Heart left ventricle (tissue), 16 donors: ENCODE measurements around the gene MANBA. TPM values are rescaled to one million over a fixed set of nuclear protein-coding genes. Genes with fewer than 3 reads are reported as not detected.
A peak's percentile ranks its signal among the peaks of the same experiment; 100 is the strongest.

ENCODE experiments used
- ATAC-seq, 4 donors: fragments of 200-7000 bp; cut with Tn5 transposase; one replicate each; pipeline ENCODE4 v1.9.1; 2020 to 2022; ENCODE audit warnings: moderate library complexity in 4 of 4, mild to moderate bottlenecking in 3 of 4, moderate number of reproducible peaks in 1 of 4
- DNase-seq, 5 donors: peaks; one replicate each; pipeline ENCODE4 v3.0.0-alpha.2; 2020
- H3K27ac ChIP-seq, 12 donors: fragments of 200-600 bp; sonication (generic) in 4 of 12; one replicate each; pipeline versions ENCODE4 v1.5.0 to v1.8.0; 2016 to 2022; ENCODE audit warnings: mild to moderate bottlenecking in 2 of 12
- H3K27me3 ChIP-seq, 9 donors: fragments of 200-600 bp; sonication (generic) in 2 of 9; one replicate each; pipeline versions ENCODE4 v1.5.1 to v1.8.0; 2016 to 2022; ENCODE audit warnings: mild to moderate bottlenecking in 3 of 9
- H3K36me3 ChIP-seq, 9 donors: fragments of 200-600 bp; sonication (generic) in 2 of 9; one replicate each; pipeline versions ENCODE4 v1.5.0 to v1.8.0; 2018 to 2022; ENCODE audit warnings: mild to moderate bottlenecking in 2 of 9
- H3K4me1 ChIP-seq, 12 donors: fragments of 200-600 bp; sonication (generic) in 4 of 12; one replicate each; pipeline versions ENCODE4 v1.5.0 to v1.8.0; 2016 to 2022; ENCODE audit warnings: mild to moderate bottlenecking in 3 of 12
- H3K4me3 ChIP-seq, 12 donors: fragments of 200-600 bp; sonication (generic) in 4 of 12; one replicate each; pipeline versions ENCODE4 v1.5.0 to v1.8.0; 2017 to 2022; ENCODE audit warnings: mild to moderate bottlenecking in 9 of 12, moderate library complexity in 4 of 12
- H3K9me3 ChIP-seq, 12 donors: fragments of 200-600 bp; sonication (generic) in 4 of 12; one replicate each; pipeline versions ENCODE4 v1.5.0 to v1.8.0; 2016 to 2022; ENCODE audit warnings: mild to moderate bottlenecking in 1 of 12
- CTCF ChIP-seq, 12 donors: fragments of 200-600 bp; sonication (generic) in 4 of 12; IDR thresholded peaks; one replicate each; pipeline versions ENCODE4 v1.5.0 to v1.8.0; 2018 to 2022; ENCODE audit warnings: antibody characterized with exemption in 12 of 12, mild to moderate bottlenecking in 5 of 12
- POLR2A ChIP-seq, 2 donors: fragments of 450-650 bp; IDR thresholded peaks; one replicate each; pipeline ENCODE4 v1.6.1; 2017; ENCODE audit warnings: antibody characterized with exemption in 2 of 2, mild to moderate bottlenecking in 2 of 2, moderate library complexity in 2 of 2
- WGBS, 4 donors: extraction: QIAGEN DNeasy Blood & Tissue Kit in 2 of 4; methylation state at CpG; one replicate each; pipeline versions ENCODE4 v1.1.5 to v1.1.7; 2013 to 2018; 5-methylcytosine and 5-hydroxymethylcytosine counted together
- intact Hi-C, 10 donors: fragments of 100-400 bp; cut with DNase I; formaldehyde crosslinking; loops; one replicate each; pipeline versions ENCODE4 v1.11.1 to v1.14.2; 2022
- polyA plus RNA-seq, 2 donors: library from polyadenylated mRNA; stranded (reverse); fragments of 200-250 nt; gene quantifications; one replicate each; pipeline ENCODE4 v1.2.3, GENCODE V29; 2013
- total RNA-seq, 9 donors: library from RNA; depleted of rRNA in 2 of 9; stranded (reverse); fragments of >200 nt in 2 of 9; fragmentation: NEBNext Ultra II Directional in 3 of 9; extraction: Animal tissue kit (Norgen Biotek cat#: 25700) in 3 of 9; gene quantifications; one replicate each; pipeline versions ENCODE4 v1.1.0 to v1.2.4, GENCODE V29; 2016 to 2023
- donor health status: ischemic (EF 13 %, LVEDD 7.1; RV severe dilation, severe dysfunction).
- donor health status: healthy with polysubstance abuse.
- donor health status: DM: no; HTN: yes; CAD: no.
- donor health status: DM: no; HTN: no; CAD: no.
- donor health status: ischemic (EF 25% LVEDD 6.9; RV normal size, moderate dysfunction).
- donor health status: ischemic (EF 25% LVEDD 5.7; RV mildly dilated, moderate dysfunction).
- donor health status: healthy.
- donor health status: DM: yes; HTN: yes; CAD: no.
- donor health status: ischemic (EF 35%, LVEDD 5.7; RV mildly dilated, moderate dysfunction).
- donor health status: nonischemic (EF 11% LVEDD 7.7; RV severe dilation, severe dysfunction).
- donor health status: DM: yes; HTN: yes; CAD: no.
- donor health status: PGD.
- donor health status: ischemic (EF 29% LVEDD 5.4; RV normal size, mild dysfunction).
- donor health status: nonischemic (EF 23%, LVEDD 6.1; RV moderate dilation, normal function).

MANBA gene
- total and polyA plus RNA-seq, 11 donors, result 6.2 to 44.0 (median 34.2) TPM

- no peaks in the 10 kb centered on the region for H3K27me3 ChIP-seq
- DNase-seq (no peak), ATAC-seq (no peak)
- peaks cover 0 to 100% (median 98%) of the 10 kb centered on the region in 9 donors for H3K36me3 ChIP-seq
- intact Hi-C loops, result loop anchor here in 4 of 10 donors (5.0 to 10.0 kb wide), 4 partner anchors 155 to 485 kb away; partner anchors contain the start of gene BDH2 (in 1 of the 4)
- no peak overlapping the region for H3K27ac ChIP-seq
- H3K9me3 ChIP-seq, result no peaks in the 10 kb centered on the region
- H3K4me1 ChIP-seq, result peaks cover 0 to 31% (median 0%) of the 10 kb centered on the region in 12 donors
- TF ChIP-seq POLR2A (IDR thresholded peaks at IDR 0.05) (no peak), CTCF (IDR thresholded peaks at IDR 0.05) (peak in 4 of 12 donors; percentile 15 to 25 (median 16))
- no peak overlapping the region for H3K4me3 ChIP-seq
Observed at GRCh38 chr4:102610007-102610406, 150.8 kb downstream of the MANBA start.

GRCh38 chr4:102608190-102608589 is 152.6 kb downstream of the MANBA start:
- WGBS, 4 donors, result 91 to 97% (median 94%) methylated on average over 1 of the region's 1 CpG
- Histone ChIP-seq H3K4me3 (no peak overlapping the region), H3K36me3 (peaks cover 0 to 100% (median 97%) of the 10 kb centered on the region in 9 donors), H3K9me3 (no peaks in the 10 kb centered on the region), H3K4me1 (peaks cover 0 to 16% (median 0%) of the 10 kb centered on the region in 12 donors), H3K27ac (no peak overlapping the region), H3K27me3 (no peaks in the 10 kb centered on the region)
- DNase-seq, result no peak
- TF ChIP-seq POLR2A (IDR thresholded peaks at IDR 0.05), result no peak
- no peak for TF ChIP-seq CTCF (IDR thresholded peaks at IDR 0.05)
- ATAC-seq, result no peak
- intact Hi-C loops, result no loop called here

DNA sequence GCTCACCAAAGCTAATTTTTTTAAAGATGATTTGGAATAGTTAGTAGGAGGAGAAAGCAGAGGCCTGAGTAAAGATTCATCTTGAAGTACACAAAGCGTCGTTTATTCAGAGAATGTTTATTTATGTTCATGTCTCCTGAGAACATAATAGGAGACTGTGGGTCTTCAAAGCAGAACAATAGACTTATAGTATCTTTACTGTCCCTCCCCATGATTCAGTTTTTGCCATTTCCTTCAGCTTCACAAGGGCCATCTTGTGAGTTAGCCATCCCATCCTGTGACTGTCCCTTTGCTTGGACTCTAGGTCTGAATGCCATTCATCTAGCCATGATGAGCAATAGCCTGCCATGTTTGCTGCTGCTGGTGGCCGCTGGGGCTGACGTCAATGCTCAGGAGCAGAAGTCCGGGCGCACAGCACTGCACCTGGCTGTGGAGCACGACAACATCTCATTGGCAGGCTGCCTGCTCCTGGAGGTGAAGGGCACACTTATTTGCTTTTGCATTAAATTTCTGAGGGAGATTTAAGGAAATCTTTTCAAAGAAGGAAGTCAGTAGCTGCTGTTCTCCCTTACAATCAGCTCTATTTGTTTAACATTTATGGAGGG is 153.8 kb downstream of the MANBA start:
- H3K9me3 ChIP-seq, result no peaks in the 10 kb centered on the region
- intact Hi-C loops, result no loop called here
- H3K4me3 ChIP-seq, result no peak overlapping the region
- TF ChIP-seq POLR2A (IDR thresholded peaks at IDR 0.05), result no peak
- no peak for TF ChIP-seq CTCF (IDR thresholded peaks at IDR 0.05)
- 92% methylated on average over 7 of the region's 7 CpGs for WGBS, 4 donors
- ATAC-seq (no peak), DNase-seq (no peak)
- H3K36me3 ChIP-seq, result peaks cover 0 to 100% (median 96%) of the 10 kb centered on the region in 9 donors
- H3K27ac ChIP-seq, result no peak overlapping the region
- H3K4me1 ChIP-seq, result peaks cover 0 to 4% (median 0%) of the 10 kb centered on the region in 12 donors
- H3K27me3 ChIP-seq, result no peaks in the 10 kb centered on the region

- WGBS, 4 donors, result 44 to 76% (median 54%) methylated on average over 3 of the region's 3 CpGs
- Histone ChIP-seq H3K27ac (no peak overlapping the region), H3K4me1 (no peaks in the 10 kb centered on the region), H3K9me3 (no peaks in the 10 kb centered on the region), H3K27me3 (no peaks in the 10 kb centered on the region), H3K36me3 (peaks cover 0 to 100% (median 96%) of the 10 kb centered on the region in 9 donors), H3K4me3 (no peak overlapping the region)
- intact Hi-C loops, result no loop called here
- ATAC-seq (peak in 2 of 4 donors; percentile 36 to 44), DNase-seq (no peak)
- TF ChIP-seq CTCF (IDR thresholded peaks at IDR 0.05), result no peak
Observed at GRCh38 chr4:102606261-102606660, 154.5 kb downstream of the MANBA start.
